Measurements from ENCODE around the gene TAGLN2.

The TAGLN2 gene

DNA sequence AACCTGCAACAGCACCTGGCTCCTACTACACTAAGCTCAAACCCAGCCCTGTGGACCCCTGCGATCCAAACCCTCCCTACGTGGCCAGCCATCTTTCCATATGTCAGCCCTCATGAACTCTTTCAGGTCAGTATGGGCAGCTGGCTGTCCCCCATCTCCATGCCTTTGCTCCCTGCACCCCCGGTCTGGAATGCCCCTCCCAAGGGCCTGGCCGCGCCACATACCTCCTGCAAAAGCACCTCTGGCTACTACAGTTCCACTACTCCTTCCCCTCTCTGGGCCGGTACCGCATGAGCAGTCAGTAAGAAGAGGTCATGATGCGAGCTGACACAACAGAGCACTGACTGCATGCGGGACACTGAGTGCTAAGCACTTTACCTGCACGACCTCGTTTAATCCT lies 10.0 kb upstream of the TAGLN2 start:
- DNase-seq (ENCODE audit: low spot score) = no peak

DNA sequence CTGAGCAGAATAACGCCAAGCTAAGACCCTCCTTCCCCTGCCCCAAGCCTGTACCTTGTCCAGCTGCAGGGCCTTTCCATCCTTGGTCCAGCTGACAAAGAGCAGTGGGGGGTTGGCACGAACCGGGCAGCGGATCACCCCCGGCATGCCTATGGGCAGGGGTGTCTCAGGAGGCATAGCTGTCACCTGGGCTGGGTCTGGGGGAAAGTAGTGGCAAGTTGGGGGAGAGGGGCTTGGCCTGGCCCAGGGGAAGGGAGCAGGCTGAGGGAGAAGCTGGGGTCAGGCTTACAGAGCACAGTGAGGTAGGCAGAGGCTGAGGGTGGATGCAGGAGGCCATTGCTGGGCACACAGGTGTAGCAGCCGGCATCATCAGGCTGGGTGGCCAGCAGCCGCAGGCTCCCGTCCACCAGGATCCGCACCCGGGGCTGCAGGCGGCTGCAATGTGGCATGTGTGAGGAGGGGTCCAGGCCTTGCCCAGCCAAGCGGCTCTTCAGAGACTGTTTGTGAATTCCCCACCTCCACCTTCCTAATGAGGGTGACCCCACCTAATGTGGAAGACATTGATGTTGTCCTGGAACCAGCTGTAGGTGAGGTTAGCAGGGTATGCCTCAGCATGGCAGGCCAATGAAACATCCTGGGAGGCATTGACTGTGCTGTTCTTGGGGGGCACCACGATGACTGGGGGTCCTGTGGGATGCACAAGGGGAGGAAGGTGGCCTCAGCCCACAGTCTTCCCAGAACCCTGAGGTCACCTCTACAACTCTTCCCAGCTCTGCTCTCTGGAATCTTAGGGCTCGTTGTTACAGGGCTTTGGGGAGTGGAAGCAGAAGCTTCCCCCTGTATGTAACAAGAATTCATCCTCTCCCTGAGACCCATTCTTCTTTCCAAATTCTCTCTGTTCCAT lies 9.1 kb upstream of the TAGLN2 start:
- DNase-seq (ENCODE audit: low spot score) = no peak

DNA sequence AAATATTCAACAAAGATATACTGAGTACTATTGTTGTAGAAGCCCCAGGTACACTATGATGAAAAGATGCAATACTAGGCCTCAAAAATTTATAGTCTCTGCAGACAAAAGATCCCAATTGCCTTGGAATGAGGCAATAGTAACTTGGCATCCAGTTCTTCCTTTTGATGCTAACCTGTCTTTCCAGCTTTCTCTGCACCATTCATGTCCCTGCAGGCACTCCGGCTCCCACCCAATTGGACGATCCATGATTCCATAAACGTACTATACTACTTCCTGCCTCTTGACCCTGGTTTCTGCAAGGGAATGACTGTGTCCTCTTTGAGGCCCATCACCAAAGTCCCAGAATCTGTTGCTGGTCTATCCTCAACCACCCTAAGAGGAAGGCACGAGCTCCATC lies 8.0 kb upstream of the TAGLN2 start:
- no peak for DNase-seq (ENCODE audit: low spot score)

DNA sequence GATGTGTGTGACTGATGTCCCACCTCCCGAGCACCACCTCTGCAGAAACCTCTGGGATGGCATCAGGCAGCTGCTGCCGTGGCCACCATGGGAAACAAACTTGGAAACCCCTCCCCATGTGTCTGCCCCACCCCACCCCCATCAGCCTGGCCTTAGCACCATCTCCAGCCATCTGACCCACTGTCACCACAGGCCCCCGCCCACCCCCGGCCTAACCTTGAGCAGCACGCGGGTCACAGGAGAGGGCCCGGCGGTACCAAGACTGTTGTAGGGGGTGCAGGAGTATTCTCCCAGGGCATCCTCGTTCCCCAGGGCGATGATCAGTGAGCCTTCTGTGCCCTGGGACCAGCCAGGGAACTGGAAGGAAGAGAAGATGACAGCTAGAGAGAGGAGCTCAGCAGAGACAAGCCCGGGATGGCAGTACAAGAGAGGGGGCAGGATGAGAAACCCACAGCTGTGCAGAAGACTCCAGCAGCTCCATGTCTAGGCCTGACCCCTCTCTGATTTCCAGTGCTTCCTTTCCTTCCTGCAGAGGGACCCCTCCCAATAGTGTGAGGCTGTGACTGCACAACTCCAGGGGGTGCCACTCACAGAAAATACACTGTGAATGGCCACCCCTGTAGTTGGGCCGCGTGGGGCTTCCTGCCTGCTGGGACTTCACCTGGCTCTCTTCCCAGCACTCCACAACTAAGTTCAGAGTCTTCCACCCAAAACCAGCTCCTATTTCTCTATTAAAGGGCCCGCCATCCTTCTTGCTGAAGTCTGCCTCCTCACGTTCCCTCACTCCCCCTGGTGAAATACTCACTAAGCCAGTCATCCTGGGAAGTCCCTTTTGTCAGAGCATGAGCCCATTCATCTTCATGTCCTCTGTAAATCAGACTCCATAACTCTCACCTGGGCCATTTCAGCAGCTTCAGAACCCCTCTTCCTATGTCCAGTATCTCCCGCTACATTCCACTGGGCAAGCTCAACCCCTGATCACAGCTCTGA lies 7.3 kb upstream of the TAGLN2 start:
- no peak for DNase-seq (ENCODE audit: low spot score)

DNA sequence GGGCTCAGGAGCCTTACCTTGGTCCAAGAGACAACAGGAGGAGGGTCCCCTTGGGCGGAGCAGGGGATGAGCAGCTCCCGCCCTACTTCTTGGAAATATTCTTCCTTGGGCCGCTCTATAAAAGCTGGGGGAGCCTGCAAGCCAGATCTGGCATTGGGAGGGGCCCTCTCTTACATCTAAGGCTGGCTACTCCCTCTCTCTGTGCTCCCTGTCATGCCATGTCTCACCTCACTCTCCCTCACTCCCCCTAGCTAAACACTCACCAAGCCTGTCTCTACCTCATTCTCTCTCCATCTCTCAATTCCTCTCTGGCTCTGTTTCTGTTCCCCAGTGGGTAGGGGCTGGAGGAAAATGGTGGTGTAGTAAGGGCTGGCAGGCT lies 6.5 kb upstream of the TAGLN2 start:
- DNase-seq (ENCODE audit: low spot score) = no peak

DNA sequence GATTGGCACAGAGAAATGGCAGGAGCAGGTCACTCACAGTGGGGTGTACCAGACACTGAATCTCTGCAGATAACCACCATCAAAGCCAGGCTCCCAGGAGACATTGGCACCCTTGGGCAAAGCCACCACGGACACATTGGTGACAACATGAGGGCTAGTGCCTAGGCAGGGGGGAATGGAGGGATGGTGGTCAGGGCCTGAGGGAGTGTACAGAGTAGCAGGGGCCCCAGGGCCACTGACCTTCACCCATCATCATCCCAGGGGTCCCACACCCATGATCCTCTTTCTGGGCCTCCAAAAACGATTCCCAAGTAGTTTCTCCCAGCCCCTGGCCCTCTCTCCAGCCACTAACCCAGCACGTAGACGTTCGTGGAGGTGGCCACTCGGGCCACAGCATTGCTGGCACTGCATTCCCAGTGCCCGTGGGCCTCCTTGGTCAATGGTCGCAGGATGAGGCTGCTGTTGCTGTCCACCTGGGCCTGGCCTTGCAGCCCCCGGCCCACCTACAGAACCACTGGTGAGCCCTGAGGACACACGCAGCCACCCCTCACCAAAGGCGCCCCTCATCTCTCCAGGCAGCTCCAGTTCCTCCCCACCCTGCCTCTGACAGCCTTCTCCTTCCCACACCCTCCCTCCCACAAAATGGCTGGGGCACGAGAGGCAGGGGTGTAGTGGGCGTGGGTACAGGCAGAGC lies 5.9 kb upstream of the TAGLN2 start:
- DNase-seq (ENCODE audit: low spot score) = no peak

DNA sequence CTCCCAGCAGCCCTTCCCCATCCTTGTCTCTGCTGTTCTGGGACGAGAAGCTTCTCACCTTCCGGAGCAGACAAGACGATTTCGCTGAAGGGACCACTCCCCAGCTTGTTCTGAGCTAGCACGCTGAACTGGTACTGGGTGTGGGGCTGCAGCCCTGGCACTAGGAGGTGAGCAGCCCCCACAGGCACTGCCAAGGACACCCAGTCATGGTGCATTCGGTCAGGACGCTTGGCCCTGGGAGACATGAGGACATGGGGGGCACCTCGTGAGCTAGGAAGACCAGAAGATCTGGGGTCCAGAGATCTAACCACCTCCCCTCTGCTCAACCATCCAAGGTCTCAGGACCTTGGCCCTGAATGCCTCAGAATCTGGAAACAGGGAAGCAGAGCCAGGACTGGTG lies 5.3 kb upstream of the TAGLN2 start:
- DNase-seq (ENCODE audit: low spot score) = no peak

DNA sequence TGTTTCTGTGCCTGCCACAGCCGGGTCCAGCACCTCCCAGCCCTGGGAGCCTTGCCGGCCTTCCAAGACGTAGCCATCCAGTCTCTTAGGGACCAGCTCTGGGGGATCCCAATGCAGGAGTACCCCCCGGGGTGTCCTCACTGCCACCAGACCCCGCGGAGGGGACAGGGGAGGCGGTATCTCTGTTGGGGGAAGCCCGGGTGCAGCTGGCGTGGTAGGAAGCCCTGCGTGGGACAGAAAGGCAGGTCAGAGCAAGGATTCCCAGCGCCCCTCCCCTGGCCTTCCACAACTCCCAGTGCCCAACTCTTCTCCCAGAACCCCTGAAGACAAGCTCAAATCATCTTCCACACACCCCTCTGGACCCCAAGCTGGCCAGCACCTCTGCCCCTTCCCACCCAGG lies 4.9 kb upstream of the TAGLN2 start:
- no peak for DNase-seq (ENCODE audit: low spot score)

DNA sequence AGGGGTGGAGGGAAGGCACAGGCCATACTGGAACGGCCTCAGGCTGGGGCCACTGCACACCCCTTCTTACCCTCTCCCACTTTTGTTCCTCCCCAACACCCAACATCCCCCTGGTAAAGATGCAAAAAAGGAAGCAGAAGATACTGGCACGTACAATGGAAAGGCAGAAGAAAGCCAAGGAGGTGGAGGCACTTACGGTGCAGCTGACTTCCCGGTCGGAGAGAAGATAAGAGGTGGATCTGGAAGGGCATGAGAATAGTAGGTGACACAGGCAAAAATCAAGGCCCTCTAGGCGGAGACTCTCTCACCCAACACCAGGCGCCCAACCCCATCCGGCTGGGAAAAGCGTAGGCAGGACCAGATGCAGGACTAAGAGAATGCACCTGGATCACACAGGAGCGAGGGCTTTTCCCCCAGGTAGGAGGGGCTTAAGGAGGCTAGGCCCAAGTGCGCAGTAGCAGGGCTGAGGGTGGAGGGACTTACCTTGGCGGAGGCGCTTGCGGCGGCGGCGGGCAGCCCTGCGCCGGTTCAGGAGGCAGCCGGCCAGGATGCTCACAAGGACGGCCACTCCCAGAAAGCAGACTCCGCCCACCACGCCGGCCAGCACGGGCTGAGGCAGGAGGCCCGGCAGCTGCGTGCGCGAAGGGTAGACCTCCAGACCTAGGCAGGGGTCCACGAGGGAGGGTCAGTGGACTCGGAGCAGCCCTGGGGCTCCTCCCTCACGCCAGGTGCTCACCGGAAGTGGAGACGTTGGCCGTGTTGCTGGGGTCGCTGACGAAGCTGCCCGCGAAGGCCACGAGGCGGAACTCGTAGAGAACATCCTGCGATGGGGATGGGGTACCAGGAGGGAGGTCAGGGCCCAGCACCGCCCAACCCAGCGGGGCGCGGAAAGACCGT lies 4.1 kb upstream of the TAGLN2 start:
- no peak for DNase-seq (ENCODE audit: low spot score)

DNA sequence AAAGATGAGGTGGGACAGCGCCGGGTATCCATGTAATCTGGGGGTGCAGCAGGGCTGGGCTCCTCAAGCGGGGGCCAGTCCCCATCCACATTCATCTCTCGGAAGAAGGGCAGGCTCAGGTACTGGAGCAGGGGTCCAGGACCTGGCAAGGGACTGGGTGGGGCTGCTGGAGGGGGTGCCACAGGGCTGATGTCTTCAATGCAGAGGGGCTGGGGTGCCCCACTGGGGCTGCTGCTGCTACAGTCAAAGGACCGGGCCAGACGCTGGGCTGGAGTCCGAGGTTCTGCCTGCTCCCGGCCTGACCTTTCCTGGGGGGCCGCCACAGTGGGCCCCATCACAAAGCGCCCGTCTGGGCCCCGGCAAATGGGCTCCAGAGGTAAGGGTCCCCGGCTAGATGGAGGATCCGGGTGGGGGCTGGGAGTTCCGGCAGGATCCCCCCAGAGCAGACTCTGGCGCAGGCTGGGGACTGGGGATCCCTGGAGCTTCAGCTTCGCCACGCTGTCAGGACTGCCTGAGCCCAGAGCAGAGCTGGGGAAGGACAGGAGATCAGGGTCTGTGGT lies 3.3 kb upstream of the TAGLN2 start:
- DNase-seq (ENCODE audit: low spot score) = no peak

DNA sequence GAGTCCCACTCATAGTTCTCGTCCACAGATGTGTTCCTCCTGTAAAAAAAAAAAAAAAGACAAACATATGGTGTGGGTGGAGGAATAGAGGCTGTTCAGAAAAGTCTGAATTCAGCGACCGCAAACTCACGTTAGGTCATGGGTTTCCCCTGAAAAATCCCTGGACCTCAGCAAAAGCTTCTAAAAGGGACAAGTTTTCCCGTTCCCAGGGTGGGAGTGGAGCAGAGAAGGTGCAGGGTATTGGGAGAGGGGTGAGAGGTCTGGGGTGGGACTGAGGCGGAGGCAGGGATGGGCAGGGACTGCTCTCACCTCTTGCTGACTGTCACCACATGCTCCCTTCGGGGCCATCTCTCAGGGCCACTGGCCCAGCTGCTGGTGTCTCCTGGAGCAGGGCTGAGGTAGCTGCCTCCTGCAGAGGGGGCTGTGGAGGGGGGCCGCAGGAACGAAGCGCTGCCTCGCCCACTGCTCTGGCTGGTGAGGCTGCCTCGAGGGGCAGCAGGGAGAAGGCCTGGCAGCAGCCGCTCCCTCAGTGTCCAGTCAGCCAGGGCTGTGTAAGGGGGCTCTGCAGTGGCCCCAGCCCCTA lies 2.6 kb upstream of the TAGLN2 start:
- DNase-seq (ENCODE audit: low spot score) = no peak

DNA sequence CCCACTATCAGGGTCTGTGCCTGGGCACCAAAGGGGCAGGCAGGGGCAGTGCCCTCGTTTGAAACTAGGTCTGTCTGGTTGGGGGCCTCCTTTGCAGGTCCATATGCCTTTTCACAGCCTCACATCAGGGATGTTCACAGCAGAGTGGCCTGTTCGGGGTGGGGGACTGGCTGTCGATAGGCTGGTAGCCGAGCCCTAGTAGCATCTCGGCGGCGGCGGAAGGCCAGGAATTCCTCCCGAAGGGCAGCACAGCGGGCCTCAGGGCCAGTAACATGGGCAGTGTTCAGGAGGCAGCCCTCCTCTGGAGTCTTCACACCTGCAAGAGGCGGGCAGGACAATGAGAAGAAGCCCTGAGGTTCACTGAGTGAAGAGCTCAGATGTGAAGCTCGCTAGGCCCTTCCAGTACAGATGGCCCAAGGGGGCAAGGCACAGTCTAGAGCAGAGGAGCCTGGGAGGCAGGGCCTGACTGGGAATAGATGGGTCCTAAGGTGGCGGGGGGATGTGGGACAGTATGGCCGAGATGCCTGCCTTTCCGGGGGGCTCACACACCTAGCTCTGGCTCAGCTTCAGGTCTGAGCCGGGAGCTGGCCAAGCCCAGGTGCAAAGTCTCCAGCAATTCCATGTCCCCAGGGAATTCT lies 2.0 kb upstream of the TAGLN2 start:
- DNase-seq (ENCODE audit: low spot score) = no peak

DNA sequence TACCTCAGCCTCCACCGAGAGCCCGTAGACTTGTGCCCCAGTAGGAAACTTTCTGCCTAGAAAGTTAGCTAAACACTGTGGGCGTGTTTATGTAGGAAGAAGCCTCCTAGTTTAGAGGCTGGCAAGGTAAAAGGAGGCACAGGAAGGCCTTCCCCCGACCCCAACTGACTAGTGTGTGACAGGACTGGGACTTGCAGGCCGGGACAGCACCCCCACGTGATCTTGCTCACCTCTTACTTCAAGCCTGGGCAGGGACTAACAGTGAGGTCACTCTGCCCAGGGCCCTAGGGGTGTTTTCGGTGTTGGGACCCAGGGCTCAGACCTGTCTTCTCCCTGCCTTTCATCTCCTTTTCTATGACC lies 392 bp upstream of the TAGLN2 start:
- DNase-seq (ENCODE audit: low spot score) = no peak

DNA sequence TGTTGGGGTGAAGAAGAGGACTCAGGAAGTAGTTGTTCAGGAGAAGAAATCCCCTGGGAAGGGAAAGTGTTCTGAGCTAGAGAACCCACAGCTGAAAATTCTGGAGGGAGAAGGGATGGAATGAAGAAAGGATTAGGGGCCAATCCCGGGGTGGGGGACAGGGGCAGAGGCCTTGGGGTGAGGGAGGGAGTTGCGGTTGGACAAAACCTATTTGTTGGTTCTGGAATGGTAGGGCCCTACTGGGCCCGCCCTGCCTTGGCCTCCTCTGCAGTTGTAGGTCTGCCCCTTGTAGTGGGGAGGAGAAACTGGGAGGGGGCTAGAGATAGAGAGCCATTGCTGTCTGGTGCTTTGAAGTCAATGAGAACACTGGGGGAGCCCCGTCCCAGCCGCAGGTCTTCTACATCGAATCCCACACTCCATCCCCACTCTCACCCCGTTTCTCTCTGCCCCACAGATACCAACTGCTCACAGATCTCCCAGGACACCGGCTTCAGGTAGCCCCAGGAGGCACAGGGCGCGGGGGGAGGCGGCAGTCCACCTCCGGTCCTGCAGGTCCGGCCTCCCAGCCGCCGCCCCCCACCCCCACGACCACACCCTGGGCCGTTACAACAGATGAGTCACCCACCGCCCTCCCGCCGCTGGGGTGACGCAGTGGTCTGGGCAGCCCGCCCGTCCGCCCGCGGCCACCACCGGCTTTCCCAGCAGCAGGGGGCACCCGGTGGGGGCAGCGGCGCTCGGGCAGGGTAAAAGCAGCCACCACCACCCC lies 1.1 kb downstream of the TAGLN2 start:
- DNase-seq (ENCODE audit: low spot score) = no peak

DNA sequence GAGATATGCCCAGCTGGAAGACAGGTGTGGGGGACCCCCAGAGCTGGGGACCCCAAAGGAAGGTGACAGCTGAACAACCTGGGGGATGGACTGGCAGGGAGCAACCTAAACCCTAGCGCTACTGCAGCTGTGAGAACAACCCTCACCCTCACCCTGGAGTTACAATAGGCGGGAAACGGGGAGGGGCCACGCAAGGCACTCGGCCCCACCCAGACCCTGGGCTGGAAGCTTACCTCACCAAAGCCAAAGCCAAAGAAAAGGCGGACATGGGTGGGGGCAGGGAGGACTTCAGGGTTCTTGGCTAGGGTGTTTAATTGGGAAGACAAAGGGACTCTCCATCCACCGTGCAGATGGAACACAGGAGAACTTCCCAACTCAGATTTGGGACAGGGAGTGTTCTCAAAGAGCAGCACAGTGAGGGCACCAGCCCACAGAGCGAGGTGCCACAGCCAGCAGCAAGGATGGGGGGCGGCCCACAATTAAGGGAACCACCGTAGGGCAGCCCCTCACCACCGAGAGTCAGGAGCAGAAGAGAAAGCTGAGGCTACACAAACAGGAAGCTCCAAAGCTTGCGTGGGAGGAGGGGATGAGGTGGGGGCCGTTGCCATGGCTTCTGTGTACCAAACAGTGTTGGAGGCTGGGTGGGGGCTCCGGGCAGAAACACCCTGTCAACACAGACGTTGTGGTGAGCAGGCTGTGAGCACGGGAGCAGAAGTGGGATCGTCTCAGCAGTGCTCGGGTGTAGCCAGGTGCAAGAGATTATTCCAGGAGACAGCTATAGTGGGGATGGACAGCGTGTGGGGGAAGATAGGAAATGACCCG lies 1.9 kb downstream of the TAGLN2 start:
- no peak for DNase-seq (ENCODE audit: low spot score)

DNA sequence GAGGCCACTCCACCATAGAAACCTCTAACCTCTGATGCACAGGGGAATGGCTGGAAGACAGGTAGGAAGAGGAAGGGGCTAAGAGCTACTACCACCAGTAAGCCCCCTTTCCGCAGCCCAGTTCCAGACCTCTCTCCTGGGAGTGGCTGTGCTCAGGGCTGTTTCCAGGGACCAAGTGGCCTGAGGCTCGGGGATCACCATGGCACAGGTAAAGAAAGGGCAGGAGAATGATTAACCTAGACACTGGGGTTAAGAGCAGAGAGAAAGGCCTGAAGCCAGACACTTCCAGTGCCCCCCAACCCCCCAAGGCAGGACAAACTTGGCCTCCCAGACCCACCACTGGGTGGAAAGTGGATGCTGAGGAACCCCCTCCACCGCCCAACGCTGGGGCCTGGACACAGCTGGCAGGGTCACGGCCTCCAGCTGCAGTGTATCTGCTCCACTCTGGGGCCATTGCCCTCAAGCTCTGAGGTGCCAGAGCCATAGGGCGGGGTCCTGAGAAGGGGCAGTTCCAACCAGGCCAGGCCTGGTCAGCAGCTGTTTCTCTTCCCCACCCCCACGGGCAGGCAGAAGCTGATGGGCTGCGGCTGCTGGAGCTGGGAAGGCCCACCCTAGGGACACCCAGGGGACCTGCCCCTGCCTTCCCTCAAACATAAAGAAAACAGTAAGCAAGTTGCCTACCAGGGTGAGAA lies 2.6 kb downstream of the TAGLN2 start:
- no peak for DNase-seq (ENCODE audit: low spot score)

DNA sequence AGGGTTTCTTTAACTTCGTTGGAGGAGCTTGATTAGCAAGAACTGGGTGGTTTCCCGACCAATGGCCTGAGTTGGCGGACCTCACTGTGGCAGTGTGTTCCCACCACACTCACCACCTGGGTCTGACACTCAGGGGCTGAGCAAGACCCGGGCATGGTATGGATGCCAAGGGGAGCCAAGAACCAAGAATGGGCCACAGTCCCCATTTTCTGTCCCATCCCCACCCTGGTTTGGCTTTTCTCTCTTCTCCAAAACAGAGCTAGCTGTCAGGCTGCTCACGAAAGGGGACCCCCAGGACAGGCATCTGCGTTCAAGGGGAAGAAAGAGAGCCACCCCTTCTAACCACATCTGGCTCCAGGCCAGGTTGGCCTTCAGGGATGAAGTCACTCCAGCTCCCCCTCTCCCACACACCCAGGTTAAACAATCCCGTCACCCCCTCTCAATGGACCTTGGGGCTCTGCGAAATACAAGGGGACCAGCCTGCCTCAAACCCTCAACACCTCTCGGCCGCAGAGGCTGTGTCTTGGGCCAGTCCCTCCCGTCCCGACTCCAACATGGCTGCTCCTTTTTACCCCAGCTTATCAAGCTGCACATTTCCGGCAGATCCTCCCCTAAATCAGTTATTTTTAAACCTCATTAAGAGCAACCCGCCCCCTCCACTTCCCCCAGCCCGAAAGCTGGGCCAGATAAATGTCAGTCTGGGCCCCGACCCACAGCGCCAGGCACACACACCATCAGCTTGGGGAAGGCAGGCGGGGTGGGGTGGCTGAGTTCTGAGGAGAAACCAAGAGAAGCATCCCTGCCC lies 3.4 kb downstream of the TAGLN2 start:
- no peak for DNase-seq (ENCODE audit: low spot score)
